ENCODE results near the gene GTPBP8. TPM values are rescaled to one million over a fixed set of nuclear protein-coding genes. Genes with fewer than 3 reads are reported as not detected.

GTPBP8 gene
- 27.0 TPM for total RNA-seq

GRCh38 chr3:112990672-112991602 lies at the start of gene GTPBP8:
Gene GTPBP8, plus strand, starts transcription at chr3:112990984. Its CDS starts 16 bp downstream, at chr3:112991000.

DNA sequence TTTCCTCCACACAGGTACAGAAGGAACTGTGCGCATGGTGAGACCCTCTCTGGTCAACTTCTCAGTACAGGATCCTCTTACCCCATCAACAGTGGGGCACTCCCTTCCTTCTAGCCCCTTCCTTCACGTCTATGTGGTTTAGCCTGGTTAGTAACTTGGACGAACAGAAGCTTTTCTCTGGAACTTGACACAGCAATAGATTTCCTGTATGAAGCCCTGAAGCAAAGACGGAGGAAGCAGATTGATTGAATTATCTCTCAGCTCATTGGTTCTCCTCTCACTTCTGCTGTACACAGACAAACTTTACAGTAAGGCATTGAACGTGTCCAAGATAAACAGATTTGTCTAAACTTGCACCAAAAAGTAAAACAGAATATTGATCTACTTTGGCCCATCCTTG lies 15.9 kb upstream of the GTPBP8 start, which contains the start of gene CD200R1:
CD200R1 (minus strand) TSS at position 210 of the 400 bp plus-strand sequence. CDS start 246 bp downstream, outside the sequence.

Other genes starting within 250 kb of the GTPBP8 start
- not detected for gene CD200R1L, start 144.1 kb upstream of the GTPBP8 start, total RNA-seq
- gene CD200R1, start 15.9 kb upstream of the GTPBP8 start, total RNA-seq = 0.69 TPM
- gene BOC, start 220.6 kb downstream of the GTPBP8 start, total RNA-seq = 10.4 TPM

Measured in diencephalon (tissue), 1 donor.